K562 (cell line): ENCODE results near the gene PRSS1. TPM values are rescaled to one million over a fixed set of nuclear protein-coding genes. Genes with fewer than 3 reads are reported as not detected.
A peak's percentile ranks its signal among the peaks of the same experiment; 100 is the strongest.

Experiments
- CBX3 ChIP-seq, 2 experiments: IDR thresholded peaks; 1 replicate in 1 of 2; 2 replicates in 1 of 2; pipeline ENCODE4 v1.6.1; 2012; ENCODE audit warnings: inconsistent platforms in 2 of 2, low read length in 2 of 2, borderline replicate concordance in 1 of 2, control low read depth in 1 of 2
- EGR1 ChIP-seq: fragments of 450-650 bp; conservative IDR thresholded peaks from 2 replicates; pipeline ENCODE4 v1.6.1; 2017; ENCODE audit warnings: mild to moderate bottlenecking
- ELF1 ChIP-seq: fragments of 200-800 bp; sonication (Bioruptor generic); IDR thresholded peaks from 2 replicates; pipeline ENCODE4 v1.6.1; 2016; ENCODE audit warnings: missing genetic modification characterization, missing compliant biosample characterization
- FOSL1 ChIP-seq: fragments of 200-800 bp; sonication (Bioruptor generic); conservative IDR thresholded peaks from 2 replicates; pipeline ENCODE4 v1.6.1; 2016; ENCODE audit warnings: missing genetic modification characterization, missing compliant biosample characterization
- FOXJ3 ChIP-seq: sonication (generic); formaldehyde crosslinking; IDR thresholded peaks from 2 replicates; pipeline ENCODE4 v1.4.0; 2020; ENCODE audit warnings: mild to moderate bottlenecking, missing genetic modification reagents
- JUN ChIP-seq, 2 experiments: sonication (generic) in 1 of 2; formaldehyde crosslinking in 1 of 2; IDR thresholded peaks; 2 replicates each; pipeline versions ENCODE4 v1.6.1 to v1.8.0; 2012 to 2022; ENCODE audit warnings: borderline replicate concordance in 2 of 2, mild to moderate bottlenecking in 2 of 2, improper control_type of control experiment in 1 of 2, low read depth in 1 of 2, low read length in 1 of 2, missing genetic modification reagents in 1 of 2
- MAX ChIP-seq: sonication (generic); formaldehyde crosslinking; IDR thresholded peaks from 2 replicates; pipeline ENCODE4 v1.9.0; 2022; ENCODE audit warnings: mild to moderate bottlenecking, missing genetic modification reagents
- REST ChIP-seq, 2 experiments: fragments of 450-650 bp; formaldehyde crosslinking in 1 of 2; IDR thresholded peaks; 2 replicates each; pipeline versions ENCODE4 v1.4.0 to v1.6.1; 2014 to 2020; ENCODE audit warnings: mild to moderate bottlenecking in 2 of 2, borderline replicate concordance in 1 of 2, low read depth in 1 of 2
- TCF3 ChIP-seq: sonication (generic); formaldehyde crosslinking; IDR thresholded peaks from 2 replicates; pipeline ENCODE4 v1.4.0; 2020; ENCODE audit warnings: mild to moderate bottlenecking, missing genetic modification reagents
- TEAD4 ChIP-seq, 2 experiments: sonication (generic) in 1 of 2; formaldehyde crosslinking in 1 of 2; IDR thresholded peaks; 2 replicates each; pipeline versions ENCODE4 v1.6.1 to v1.8.0; 2012 to 2022; ENCODE audit warnings: borderline replicate concordance in 1 of 2, inconsistent platforms in 1 of 2, low read length in 1 of 2, mild to moderate bottlenecking in 1 of 2, missing genetic modification reagents in 1 of 2
- ZFP91 ChIP-seq: sonication (generic); formaldehyde crosslinking; IDR thresholded peaks from 2 replicates; pipeline ENCODE4 v1.8.0; 2022; ENCODE audit warnings: mild to moderate bottlenecking, missing genetic modification reagents
- ZNF511 ChIP-seq: sonication (generic); formaldehyde crosslinking; IDR thresholded peaks from 2 replicates; pipeline ENCODE4 v1.8.0; 2022; ENCODE audit warnings: mild to moderate bottlenecking, missing genetic modification reagents
- polyA plus RNA-seq, 8 experiments: library from polyadenylated mRNA; depleted of rRNA in 4 of 8; stranded (reverse) in 5 of 8; unstranded in 3 of 8; fragments of >200 nt; fragmentation: Nextera tagmentation in 2 of 8; fragmentation: Illumina TruSeq in 1 of 8; extraction: Ambion mirVana in 2 of 8; extraction: Trizol in 1 of 8; gene quantifications; 2 replicates each; pipeline versions ENCODE4 v1.2.1 to v1.2.3, GENCODE V29; 2011 to 2014; ENCODE audit warnings: inconsistent platforms in 1 of 8, missing spikeins in 1 of 8
- total RNA-seq, 7 experiments: library from RNA; depleted of rRNA in 6 of 7; stranded (reverse); fragments of >200 nt in 6 of 7; fragmentation: Illumina TruSeq in 2 of 7; extraction: Trizol in 2 of 7; gene quantifications; 2 replicates each; pipeline versions ENCODE4 v1.2.1 to v1.2.3, GENCODE V29; 2011 to 2021; ENCODE audit warnings: low replicate concordance in 1 of 7

The PRSS1 gene
- total and polyA plus RNA-seq, 9 of the 15 experiments (the other 6 are each of a cell fraction or from before 2014, with no cell fraction given): 0.07 to 6.6 (median 0.20) TPM; not detected in 6

DNA sequence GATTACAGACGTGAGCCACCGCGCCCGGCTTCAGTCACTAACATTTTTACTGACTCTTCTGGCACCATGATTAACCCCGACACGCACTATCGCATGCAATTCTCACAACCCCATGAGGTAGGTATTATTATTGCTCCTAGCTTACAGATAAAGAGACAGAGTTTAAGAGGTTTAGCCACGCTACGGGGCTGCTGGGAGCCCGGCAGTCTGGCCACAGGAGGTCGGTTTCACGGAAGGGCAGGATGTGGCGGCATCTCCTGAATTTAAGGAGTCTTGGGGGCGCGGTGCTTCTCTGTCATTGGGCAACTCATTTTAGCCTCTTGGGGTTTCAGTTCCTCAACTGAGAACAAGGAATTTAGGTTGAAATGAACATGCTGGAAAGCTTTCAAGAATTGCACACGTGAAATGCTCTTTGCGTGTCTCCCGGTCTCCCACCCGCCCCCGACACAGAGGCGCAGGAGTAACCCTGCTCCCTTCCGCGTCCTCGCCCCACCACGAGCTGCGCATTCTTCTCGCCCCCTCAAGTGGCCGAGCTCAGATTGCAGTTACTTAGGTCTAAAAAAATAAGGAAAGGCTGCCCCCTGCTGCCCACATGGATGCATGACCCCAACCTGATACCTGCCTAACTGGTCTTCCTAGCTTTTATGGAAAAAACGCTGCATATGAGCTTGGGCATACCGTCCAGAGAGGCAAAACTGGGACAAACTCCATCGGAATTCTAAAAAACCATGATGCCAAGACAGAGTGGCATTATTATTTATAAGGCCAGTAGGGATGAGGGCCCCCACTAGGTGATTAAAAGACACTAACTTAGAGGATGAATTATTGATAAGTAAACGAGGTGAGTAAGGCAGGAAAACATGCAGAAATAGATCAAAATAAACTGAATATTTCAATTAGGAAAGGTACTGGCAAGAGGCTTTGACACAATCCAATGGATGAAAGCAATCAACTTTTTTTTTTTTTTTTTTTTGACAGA is 33.9 kb downstream of the PRSS1 start (continued):
- TF ChIP-seq MAX (CRISPR knock-in tag) (peak; percentile 69), FOSL1 (tag) (peak; percentile 40; the same call in 1 of the 2 replicates), REST (IDR thresholded peaks at IDR 0.05; ENCODE audit: borderline replicate concordance) (peak; percentile 95), REST (CRISPR knock-in tag; IDR thresholded peaks at IDR 0.05; ENCODE audit: low read depth) (no peak), EGR1 (peak; percentile 68), CBX3 (IDR thresholded peaks at IDR 0.05; ENCODE audit: borderline replicate concordance in 1 of 2, low read length in 2 of 2) (peak in 1 of 2 experiments; percentile 99; a peak in 2 of 3 replicates), TCF3 (CRISPR knock-in tag) (no peak), FOXJ3 (CRISPR knock-in tag) (no peak), ZNF511 (CRISPR knock-in tag) (peak; percentile 46; the same call in 1 of the 2 replicates), TEAD4 (IDR thresholded peaks at IDR 0.05; ENCODE audit: low read length) (peak; percentile 26), TEAD4 (CRISPR knock-in tag; IDR thresholded peaks at IDR 0.05; ENCODE audit: borderline replicate concordance) (no peak), ZFP91 (CRISPR knock-in tag) (peak; percentile 52; the same call in 1 of the 2 replicates), ELF1 (peak; percentile 28; the same call in 1 of the 2 replicates), JUN (IDR thresholded peaks at IDR 0.05; ENCODE audit: borderline replicate concordance, low read depth, low read length) (0 out of 2 replicates have a peak, but pooled peaks have one; percentile 9), JUN (CRISPR knock-in tag; IDR thresholded peaks at IDR 0.05; ENCODE audit: borderline replicate concordance) (no peak)
